HepG2 (cell line): ENCODE data around the gene MYO10. TPM values are rescaled to one million over a fixed set of nuclear protein-coding genes. Genes with fewer than 3 reads are reported as not detected.

Source experiments
- CEBPZ ChIP-seq: IDR thresholded peaks from 2 replicates; pipeline ENCODE4 v1.6.1; 2012; ENCODE audit warnings: low read length, improper control_type of control experiment
- FOSL2 ChIP-seq: sonication (generic); formaldehyde crosslinking; IDR thresholded peaks from 2 replicates; pipeline ENCODE4 v1.4.0; 2020; ENCODE audit warnings: missing genetic modification reagents
- GATAD2A ChIP-seq: IDR thresholded peaks from 2 replicates; pipeline ENCODE4 v1.6.1; 2016
- MED1 ChIP-seq: sonication (generic); formaldehyde crosslinking; IDR thresholded peaks from 2 replicates; pipeline ENCODE4 v1.4.0; 2020; ENCODE audit warnings: missing genetic modification reagents
- RAD21 ChIP-seq: fragments of 450-650 bp; formaldehyde crosslinking; IDR thresholded peaks from 2 replicates; pipeline ENCODE4 v1.5.0; 2020; ENCODE audit warnings: mild to moderate bottlenecking
- SIX1 ChIP-seq: sonication (generic); formaldehyde crosslinking; IDR thresholded peaks from 2 replicates; pipeline ENCODE4 v1.4.0; 2020; ENCODE audit warnings: missing genetic modification reagents, borderline replicate concordance
- SMC3 ChIP-seq: IDR thresholded peaks from 2 replicates; pipeline ENCODE4 v1.6.1; 2011; ENCODE audit warnings: low read length, improper control_type of control experiment
- TARDBP ChIP-seq: sonication (generic); formaldehyde crosslinking; IDR thresholded peaks from 2 replicates; pipeline ENCODE4 v1.8.0; 2022; ENCODE audit warnings: mild to moderate bottlenecking, missing genetic modification reagents
- THAP11 ChIP-seq: IDR thresholded peaks from 2 replicates; pipeline ENCODE4 v1.6.1; 2016; ENCODE audit warnings: missing biosample characterization, missing genetic modification reagents
- XRCC5 ChIP-seq: fragments of 200-400 bp; formaldehyde crosslinking; optimal IDR thresholded peaks from 2 replicates; pipeline ENCODE3; 2017; ENCODE audit warnings: mild to moderate bottlenecking, low read length
- ZFP36 ChIP-seq: fragments of 150-350 bp; IDR thresholded peaks from 2 replicates; pipeline ENCODE4 v1.6.1; 2018; ENCODE audit warnings: borderline replicate concordance, low read length, low read depth; ENCODE audit not compliant: partially characterized antibody
- ZHX2 ChIP-seq, 2 experiments: sonication (generic) in 1 of 2; formaldehyde crosslinking in 1 of 2; IDR thresholded peaks; 2 replicates each; pipeline versions ENCODE4 v1.6.1 to v1.9.0; 2014 to 2022; ENCODE audit warnings: antibody characterized with exemption in 1 of 2, borderline replicate concordance in 1 of 2, inconsistent platforms in 1 of 2, low read depth in 1 of 2, missing genetic modification reagents in 1 of 2
- ZNF136 ChIP-seq: sonication (generic); formaldehyde crosslinking; IDR thresholded peaks from 2 replicates; pipeline ENCODE4 v1.8.1; 2022; ENCODE audit warnings: low read depth, mild to moderate bottlenecking, moderate library complexity, missing genetic modification reagents
- polyA plus RNA-seq, 8 experiments: library from polyadenylated mRNA; depleted of rRNA in 3 of 8; stranded (reverse) in 7 of 8; unstranded in 1 of 8; fragments of >200 nt; fragmentation: Illumina TruSeq in 4 of 8; extraction: Trizol in 4 of 8; gene quantifications; 2 replicates each; pipeline versions ENCODE4 v1.2.1 to v1.2.3, GENCODE V29; 2011 to 2016; ENCODE audit warnings: low read depth in 4 of 8, missing spikeins in 1 of 8, mixed read lengths in 1 of 8; ENCODE audit not compliant: insufficient read depth in 1 of 8
- total RNA-seq, 5 experiments: library from RNA; depleted of rRNA; stranded (reverse); fragments of >200 nt; fragmentation: Illumina TruSeq; extraction: Trizol; gene quantifications; 2 replicates each; pipeline ENCODE4 v1.2.3, GENCODE V29; 2016; ENCODE audit warnings: low read depth in 1 of 5
- TF ChIP-seq, protein P1 (sequence below): IDR thresholded peaks from 2 replicates; pipeline ENCODE4 v1.4.0; 2020; ENCODE audit warnings: mild to moderate bottlenecking, missing genetic modification reagents
- TF ChIP-seq, protein P2 (sequence below): sonication (generic); formaldehyde crosslinking; IDR thresholded peaks from 2 replicates; pipeline ENCODE4 v1.5.1; 2020; ENCODE audit warnings: mild to moderate bottlenecking, missing genetic modification reagents, moderate library complexity

MYO10 gene
- total and polyA plus RNA-seq, 2 of the 13 experiments (the other 11 are each of a cell fraction or from before 2014, with no cell fraction given) = 4.5 to 14.0 TPM

DNA sequence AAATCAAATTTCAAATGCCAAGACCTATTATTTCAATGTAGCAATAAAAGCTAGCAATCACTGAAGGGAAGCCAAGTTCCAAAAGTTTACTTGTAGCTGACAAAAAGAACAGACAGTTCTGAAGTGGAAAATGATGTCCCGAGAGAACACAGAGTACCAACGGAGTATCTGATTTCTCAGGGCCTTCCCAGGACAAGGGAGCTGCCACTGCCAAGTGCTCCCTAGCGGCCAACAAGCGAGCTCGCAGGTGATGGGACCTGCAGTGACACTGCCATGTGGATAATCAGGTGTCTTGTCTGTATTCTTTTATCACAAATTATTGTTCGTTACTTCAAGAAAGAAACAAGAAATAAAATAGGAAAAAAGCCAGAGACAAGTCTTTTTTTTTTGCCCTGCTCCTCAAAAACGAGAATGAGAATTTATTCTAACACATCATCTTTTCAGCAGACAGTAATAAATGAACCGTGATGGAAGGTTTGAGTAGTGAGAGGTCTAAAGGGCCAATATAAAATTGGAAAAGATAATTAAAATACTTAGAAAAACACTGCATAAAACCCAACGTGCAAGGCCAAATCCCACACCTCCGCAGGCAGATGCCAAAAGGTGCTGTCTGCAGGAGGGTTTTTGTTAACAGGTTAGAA lies 159.4 kb downstream of the MYO10 start (continued):
- TF ChIP-seq SMC3 (peak; percentile 88), RAD21 (CRISPR knock-in tag) (peak; percentile 86), GATAD2A (peak; percentile 34; the same call in 1 of the 2 replicates), TARDBP (CRISPR knock-in tag) (no peak), FOSL2 (CRISPR knock-in tag) (peak; percentile 22; the same call in 1 of the 2 replicates), ZFP36 (peak; percentile 35), SIX1 (peak; percentile 59; the same call in 1 of the 2 replicates), THAP11 (CRISPR knock-in tag) (no peak), CEBPZ (no peak), ZNF136 (no peak), ZHX2 (IDR thresholded peaks at IDR 0.05; ENCODE audit: low read depth) (no peak), ZHX2 (CRISPR knock-in tag; IDR thresholded peaks at IDR 0.05; ENCODE audit: borderline replicate concordance) (no peak), MED1 (CRISPR knock-in tag) (no peak), XRCC5 (peak; percentile 71)
- TF ChIP-seq, protein P1, sequence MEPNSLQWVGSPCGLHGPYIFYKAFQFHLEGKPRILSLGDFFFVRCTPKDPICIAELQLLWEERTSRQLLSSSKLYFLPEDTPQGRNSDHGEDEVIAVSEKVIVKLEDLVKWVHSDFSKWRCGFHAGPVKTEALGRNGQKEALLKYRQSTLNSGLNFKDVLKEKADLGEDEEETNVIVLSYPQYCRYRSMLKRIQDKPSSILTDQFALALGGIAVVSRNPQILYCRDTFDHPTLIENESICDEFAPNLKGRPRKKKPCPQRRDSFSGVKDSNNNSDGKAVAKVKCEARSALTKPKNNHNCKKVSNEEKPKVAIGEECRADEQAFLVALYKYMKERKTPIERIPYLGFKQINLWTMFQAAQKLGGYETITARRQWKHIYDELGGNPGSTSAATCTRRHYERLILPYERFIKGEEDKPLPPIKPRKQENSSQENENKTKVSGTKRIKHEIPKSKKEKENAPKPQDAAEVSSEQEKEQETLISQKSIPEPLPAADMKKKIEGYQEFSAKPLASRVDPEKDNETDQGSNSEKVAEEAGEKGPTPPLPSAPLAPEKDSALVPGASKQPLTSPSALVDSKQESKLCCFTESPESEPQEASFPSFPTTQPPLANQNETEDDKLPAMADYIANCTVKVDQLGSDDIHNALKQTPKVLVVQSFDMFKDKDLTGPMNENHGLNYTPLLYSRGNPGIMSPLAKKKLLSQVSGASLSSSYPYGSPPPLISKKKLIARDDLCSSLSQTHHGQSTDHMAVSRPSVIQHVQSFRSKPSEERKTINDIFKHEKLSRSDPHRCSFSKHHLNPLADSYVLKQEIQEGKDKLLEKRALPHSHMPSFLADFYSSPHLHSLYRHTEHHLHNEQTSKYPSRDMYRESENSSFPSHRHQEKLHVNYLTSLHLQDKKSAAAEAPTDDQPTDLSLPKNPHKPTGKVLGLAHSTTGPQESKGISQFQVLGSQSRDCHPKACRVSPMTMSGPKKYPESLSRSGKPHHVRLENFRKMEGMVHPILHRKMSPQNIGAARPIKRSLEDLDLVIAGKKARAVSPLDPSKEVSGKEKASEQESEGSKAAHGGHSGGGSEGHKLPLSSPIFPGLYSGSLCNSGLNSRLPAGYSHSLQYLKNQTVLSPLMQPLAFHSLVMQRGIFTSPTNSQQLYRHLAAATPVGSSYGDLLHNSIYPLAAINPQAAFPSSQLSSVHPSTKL (CRISPR knock-in tag) = peak; percentile 22; the same call in 1 of the 2 replicates
- TF ChIP-seq, protein P2, sequence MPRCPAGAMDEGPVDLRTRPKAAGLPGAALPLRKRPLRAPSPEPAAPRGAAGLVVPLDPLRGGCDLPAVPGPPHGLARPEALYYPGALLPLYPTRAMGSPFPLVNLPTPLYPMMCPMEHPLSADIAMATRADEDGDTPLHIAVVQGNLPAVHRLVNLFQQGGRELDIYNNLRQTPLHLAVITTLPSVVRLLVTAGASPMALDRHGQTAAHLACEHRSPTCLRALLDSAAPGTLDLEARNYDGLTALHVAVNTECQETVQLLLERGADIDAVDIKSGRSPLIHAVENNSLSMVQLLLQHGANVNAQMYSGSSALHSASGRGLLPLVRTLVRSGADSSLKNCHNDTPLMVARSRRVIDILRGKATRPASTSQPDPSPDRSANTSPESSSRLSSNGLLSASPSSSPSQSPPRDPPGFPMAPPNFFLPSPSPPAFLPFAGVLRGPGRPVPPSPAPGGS (CRISPR knock-in tag) = no peak
